HepG2 (cell line): ENCODE data around the gene PERP. TPM values are rescaled to one million over a fixed set of nuclear protein-coding genes. Genes with fewer than 3 reads are reported as not detected.

Experiments
- ARID4A ChIP-seq: sonication (generic); formaldehyde crosslinking; IDR thresholded peaks from 2 replicates; pipeline ENCODE4 v1.5.0; 2020; ENCODE audit warnings: mild to moderate bottlenecking, missing genetic modification reagents, borderline replicate concordance
- NR2F6 ChIP-seq, 2 experiments: IDR thresholded peaks; 2 replicates each; pipeline ENCODE4 v1.6.1; 2016; ENCODE audit warnings: antibody characterized with exemption in 1 of 2, mild to moderate bottlenecking in 1 of 2
- PAWR ChIP-seq: sonication (generic); formaldehyde crosslinking; IDR thresholded peaks from 2 replicates; pipeline ENCODE4 v1.4.0; 2020; ENCODE audit warnings: missing genetic modification reagents, mild to moderate bottlenecking, borderline replicate concordance
- POLR2AphosphoS2 ChIP-seq: IDR thresholded peaks from 2 replicates; pipeline ENCODE4 v1.6.1; 2011; ENCODE audit warnings: low read depth, low read length, improper control_type of control experiment
- THAP8 ChIP-seq: sonication (generic); formaldehyde crosslinking; IDR thresholded peaks from 2 replicates; pipeline ENCODE4 v1.5.1; 2020; ENCODE audit warnings: missing genetic modification reagents, mild to moderate bottlenecking, borderline replicate concordance
- ZC3H4 ChIP-seq: sonication (generic); formaldehyde crosslinking; IDR thresholded peaks from 2 replicates; pipeline ENCODE4 v1.4.0; 2020; ENCODE audit warnings: missing genetic modification reagents, borderline replicate concordance
- polyA plus RNA-seq, 8 experiments: library from polyadenylated mRNA; depleted of rRNA in 3 of 8; stranded (reverse) in 7 of 8; unstranded in 1 of 8; fragments of >200 nt; fragmentation: Illumina TruSeq in 4 of 8; extraction: Trizol in 4 of 8; gene quantifications; 2 replicates each; pipeline versions ENCODE4 v1.2.1 to v1.2.3, GENCODE V29; 2011 to 2016; ENCODE audit warnings: low read depth in 4 of 8, missing spikeins in 1 of 8, mixed read lengths in 1 of 8; ENCODE audit not compliant: insufficient read depth in 1 of 8
- total RNA-seq, 5 experiments: library from RNA; depleted of rRNA; stranded (reverse); fragments of >200 nt; fragmentation: Illumina TruSeq; extraction: Trizol; gene quantifications; 2 replicates each; pipeline ENCODE4 v1.2.3, GENCODE V29; 2016; ENCODE audit warnings: low read depth in 1 of 5

The PERP gene
- total and polyA plus RNA-seq, 2 of the 13 experiments (the other 11 are each of a cell fraction or from before 2014, with no cell fraction given) = 26.0 to 53.0 TPM

DNA sequence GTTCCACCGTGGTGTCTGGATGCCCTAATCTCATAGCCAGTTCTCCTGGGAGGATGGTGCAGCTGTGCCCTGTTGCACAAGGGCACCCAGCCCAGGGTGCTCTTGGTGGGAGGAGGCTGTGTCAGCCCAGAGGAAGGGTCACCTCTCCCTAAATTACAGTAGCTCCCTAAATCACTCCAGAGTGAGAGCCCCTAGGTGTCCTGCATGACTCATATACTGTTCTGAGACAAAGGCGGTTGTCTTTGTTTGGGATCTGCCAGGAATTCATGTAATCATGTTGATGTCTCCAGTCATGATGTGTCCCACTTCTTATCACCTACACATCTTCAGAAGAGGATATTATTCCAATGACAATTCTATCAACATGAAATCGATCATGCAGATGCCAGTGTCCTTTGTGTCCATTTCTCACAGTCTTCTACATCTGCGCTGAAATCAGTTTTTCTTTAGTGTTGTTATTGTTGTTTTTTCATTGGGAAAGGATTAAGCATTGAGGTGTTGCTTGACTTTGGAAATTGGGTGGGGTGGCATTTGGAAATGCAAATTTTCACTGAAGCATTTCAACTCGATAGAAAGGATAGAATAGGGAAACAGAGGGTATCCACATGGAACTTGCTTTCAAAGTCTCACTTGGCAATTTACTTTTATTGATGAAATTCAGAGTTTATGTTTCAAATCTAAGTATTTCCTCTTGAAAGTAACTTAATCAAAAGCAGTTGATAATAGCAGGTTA lies 19.5 kb downstream of the PERP start (continued):
- TF ChIP-seq ARID4A (CRISPR knock-in tag) (no peak), THAP8 (CRISPR knock-in tag) (no peak), ZC3H4 (no peak), PAWR (CRISPR knock-in tag) (no peak), POLR2AphosphoS2 (no peak), NR2F6 (IDR thresholded peaks at IDR 0.05) (no peak), NR2F6 (CRISPR knock-in tag; IDR thresholded peaks at IDR 0.05) (peak; percentile 13; the same call in 1 of the 2 replicates)
- TF ChIP-seq, all 625 proteins: peak for 18
